Ascending aorta (tissue), 2 donors: Measurements from ENCODE around the gene PGM1. TPM values are rescaled to one million over a fixed set of nuclear protein-coding genes. Genes with fewer than 3 reads are reported as not detected.

Experiments
- DNase-seq, 2 donors: peaks; one replicate each; pipeline ENCODE4 v3.0.0-alpha.2; 2019; ENCODE audit warnings: low spot score in 2 of 2
- H3K27ac ChIP-seq, 2 donors: fragments of 200-600 bp; sonication (generic); one replicate each; pipeline ENCODE4 v1.5.1; 2016 to 2017; ENCODE audit warnings: mild to moderate bottlenecking in 1 of 2
- H3K27me3 ChIP-seq: fragments of 200-600 bp; sonication (generic); one replicate; pipeline ENCODE4 v1.5.1; 2017
- H3K36me3 ChIP-seq, 2 donors: fragments of 200-600 bp; sonication (generic); one replicate each; pipeline ENCODE4 v1.5.1; 2016
- H3K4me1 ChIP-seq, 2 donors: fragments of 200-600 bp; sonication (generic); one replicate each; pipeline ENCODE4 v1.5.1; 2016 to 2017; ENCODE audit warnings: mild to moderate bottlenecking in 1 of 2
- H3K4me3 ChIP-seq, 2 donors: fragments of 200-600 bp; sonication (generic); one replicate each; pipeline ENCODE4 v1.5.1; 2016 to 2017; ENCODE audit warnings: mild to moderate bottlenecking in 1 of 2
- H3K9me3 ChIP-seq, 2 donors: fragments of 200-600 bp; sonication (generic); one replicate each; pipeline ENCODE4 v1.5.1; 2016
- intact Hi-C: fragments of 100-400 bp; cut with DNase I; formaldehyde crosslinking; loops from one replicate; pipeline ENCODE4 v1.15.1; 2023
- total RNA-seq: library from RNA; depleted of rRNA; stranded (reverse); fragments of >200 nt; gene quantifications from one replicate; pipeline ENCODE4 v1.1.0, GENCODE V29; 2016
- TF ChIP-seq, protein P1 (sequence below), 3 experiments: fragments of 200-600 bp in 2 of 3; fragments of 450-650 bp in 1 of 3; sonication (generic) in 2 of 3; IDR thresholded peaks; one replicate each; pipeline ENCODE4 v1.5.1; 2016 to 2019; ENCODE audit warnings: antibody characterized with exemption in 3 of 3, mild to moderate bottlenecking in 1 of 3, moderate library complexity in 1 of 3

Gene PGM1
- total RNA-seq, 1 donor from 2014 or later = 23.7 TPM

DNA sequence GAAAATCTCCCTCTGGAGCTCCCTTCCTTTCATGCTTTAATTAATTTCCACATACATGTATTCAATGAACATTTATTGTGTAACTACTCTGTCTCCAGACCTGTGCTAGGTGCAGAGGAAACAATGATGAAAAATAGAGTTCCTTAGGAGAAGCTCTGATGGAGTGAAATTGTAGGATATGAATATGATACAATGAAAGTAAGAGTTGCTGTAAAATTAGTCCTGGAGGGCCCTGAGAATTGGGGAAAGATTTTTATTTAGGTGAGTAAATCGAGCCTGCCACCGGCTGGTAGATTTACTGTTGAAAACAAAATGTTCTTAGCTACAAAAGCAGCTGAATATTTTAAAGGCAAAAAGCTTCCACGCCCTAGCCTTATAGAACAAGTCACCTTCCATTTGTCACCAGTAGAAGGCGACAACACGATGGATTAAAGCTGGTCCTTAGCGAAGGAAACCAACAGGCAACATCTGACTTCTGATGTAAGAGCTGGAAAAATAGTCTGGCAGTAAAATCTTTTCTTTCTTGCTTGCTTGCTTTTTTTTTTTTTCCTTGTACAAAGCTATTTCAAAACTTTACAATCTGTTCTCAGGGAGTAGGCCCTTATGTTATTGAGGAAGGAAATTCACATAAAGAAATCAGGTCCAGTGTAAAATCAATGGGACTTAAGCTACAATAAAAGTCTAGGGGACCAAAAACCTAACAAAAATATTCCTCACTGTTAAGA, 98.7 kb downstream of the PGM1 start:
- intact Hi-C loops = loop anchor here (1.0 to 5.0 kb wide), 7 partner anchors 75 to 550 kb away; partner anchors contain the start of gene ROR1
- Histone ChIP-seq H3K27ac (peak overlapping the region; percentile 61 to 62), H3K27me3 (no peaks in the 10 kb centered on the region), H3K9me3 (no peaks in the 10 kb centered on the region), H3K4me3 (no peak overlapping the region), H3K4me1 (peaks cover 5 to 12% of the 10 kb centered on the region in 2 donors), H3K36me3 (no peaks in the 10 kb centered on the region)
- DNase-seq = peak in 1 of 2 donors; percentile 86
- TF ChIP-seq, protein P1, sequence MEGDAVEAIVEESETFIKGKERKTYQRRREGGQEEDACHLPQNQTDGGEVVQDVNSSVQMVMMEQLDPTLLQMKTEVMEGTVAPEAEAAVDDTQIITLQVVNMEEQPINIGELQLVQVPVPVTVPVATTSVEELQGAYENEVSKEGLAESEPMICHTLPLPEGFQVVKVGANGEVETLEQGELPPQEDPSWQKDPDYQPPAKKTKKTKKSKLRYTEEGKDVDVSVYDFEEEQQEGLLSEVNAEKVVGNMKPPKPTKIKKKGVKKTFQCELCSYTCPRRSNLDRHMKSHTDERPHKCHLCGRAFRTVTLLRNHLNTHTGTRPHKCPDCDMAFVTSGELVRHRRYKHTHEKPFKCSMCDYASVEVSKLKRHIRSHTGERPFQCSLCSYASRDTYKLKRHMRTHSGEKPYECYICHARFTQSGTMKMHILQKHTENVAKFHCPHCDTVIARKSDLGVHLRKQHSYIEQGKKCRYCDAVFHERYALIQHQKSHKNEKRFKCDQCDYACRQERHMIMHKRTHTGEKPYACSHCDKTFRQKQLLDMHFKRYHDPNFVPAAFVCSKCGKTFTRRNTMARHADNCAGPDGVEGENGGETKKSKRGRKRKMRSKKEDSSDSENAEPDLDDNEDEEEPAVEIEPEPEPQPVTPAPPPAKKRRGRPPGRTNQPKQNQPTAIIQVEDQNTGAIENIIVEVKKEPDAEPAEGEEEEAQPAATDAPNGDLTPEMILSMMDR (IDR thresholded peaks at IDR 0.05) = peak; percentile 82 to 84 (median 82)

DNA sequence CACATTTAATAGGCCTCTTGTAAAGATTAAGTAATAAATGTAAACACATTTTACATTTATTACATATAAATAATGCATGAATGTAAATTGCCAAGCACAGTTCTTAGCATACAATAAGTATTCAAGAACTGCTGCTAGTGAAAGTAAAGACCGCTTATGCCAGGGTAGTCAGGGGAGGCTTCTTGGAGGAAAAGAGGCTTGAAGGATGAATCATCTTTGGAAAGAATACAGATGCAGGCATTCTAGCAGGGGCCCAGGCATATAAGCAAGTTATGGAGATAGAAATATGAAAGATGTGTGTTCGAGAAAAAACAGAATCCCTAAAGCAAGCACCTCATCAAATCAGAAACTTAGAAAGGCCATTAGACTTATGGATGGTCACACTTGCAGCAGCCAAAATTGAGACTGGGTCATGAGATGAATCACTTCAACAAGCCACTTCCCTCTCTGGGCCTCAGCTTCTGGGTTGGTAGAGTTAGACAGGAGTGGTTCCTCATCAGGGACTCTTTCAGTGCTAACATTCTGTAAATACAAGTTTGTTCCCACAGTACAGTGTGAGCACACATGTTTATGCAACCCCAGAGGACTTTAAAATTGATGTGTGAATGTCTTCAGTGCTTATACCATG, 100.8 kb downstream of the PGM1 start:
- Histone ChIP-seq H3K36me3 (no peaks in the 10 kb centered on the region), H3K4me3 (no peak overlapping the region), H3K9me3 (no peaks in the 10 kb centered on the region), H3K4me1 (peaks cover 9 to 22% of the 10 kb centered on the region in 2 donors), H3K27me3 (no peaks in the 10 kb centered on the region), H3K27ac (peak overlapping the region; percentile 30 to 61)
- no peak for DNase-seq
- intact Hi-C loops = loop anchor here (2.0 to 5.0 kb wide), 5 partner anchors 77 to 548 kb away; no protein-coding TSS in a partner anchor
- TF ChIP-seq, protein P1 (IDR thresholded peaks at IDR 0.05) = no peak

DNA sequence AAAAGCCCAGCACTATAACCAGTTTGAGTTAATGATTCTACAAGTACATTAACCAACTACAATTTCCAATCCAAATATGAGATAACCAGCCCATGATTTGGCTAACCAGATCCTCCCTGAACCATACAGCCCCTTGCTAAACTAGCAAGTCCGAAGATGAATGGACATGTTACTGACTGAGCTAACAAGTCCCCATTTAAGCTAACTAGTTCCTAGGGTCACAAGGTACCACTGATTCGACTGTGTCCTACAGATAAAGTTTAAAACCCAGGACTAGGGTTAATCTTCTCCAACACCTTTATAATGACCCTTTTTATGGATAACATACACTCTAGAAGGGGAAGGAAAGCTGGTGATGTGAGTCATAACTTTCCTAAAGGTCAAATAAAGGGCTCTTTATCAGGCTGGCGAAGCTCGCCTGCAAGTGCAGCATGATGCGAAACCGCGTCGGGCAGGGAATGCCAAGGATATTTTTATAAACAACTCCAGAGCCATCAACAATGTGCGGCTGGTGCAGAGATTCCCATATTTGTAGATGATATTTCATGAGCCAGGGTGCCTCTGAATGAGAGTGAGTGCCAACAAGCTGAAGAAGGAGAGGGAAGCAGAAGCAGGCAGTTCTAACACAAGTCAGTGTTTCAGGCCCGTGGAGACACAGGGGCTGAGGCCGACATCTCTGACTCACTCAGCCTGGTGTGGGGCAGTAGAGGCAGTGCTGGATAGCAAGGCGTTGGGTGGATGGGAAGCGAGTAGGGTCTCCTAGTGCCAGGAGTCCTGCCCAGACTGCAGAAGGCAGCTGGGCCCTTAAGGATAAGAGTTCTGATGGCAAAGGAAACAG, 105.0 kb downstream of the PGM1 start:
- no peaks in the 10 kb centered on the region for H3K27me3 ChIP-seq
- H3K4me1 ChIP-seq = peaks cover 4 to 18% of the 10 kb centered on the region in 2 donors
- H3K4me3 ChIP-seq = no peak overlapping the region
- intact Hi-C loops = no loop called here
- TF ChIP-seq, protein P1 (IDR thresholded peaks at IDR 0.05) = no peak
- DNase-seq = peak; percentile 44 to 88
- H3K36me3 ChIP-seq = no peaks in the 10 kb centered on the region
- peak overlapping the region; percentile 77 to 90 for H3K27ac ChIP-seq
- H3K9me3 ChIP-seq = no peaks in the 10 kb centered on the region

DNA sequence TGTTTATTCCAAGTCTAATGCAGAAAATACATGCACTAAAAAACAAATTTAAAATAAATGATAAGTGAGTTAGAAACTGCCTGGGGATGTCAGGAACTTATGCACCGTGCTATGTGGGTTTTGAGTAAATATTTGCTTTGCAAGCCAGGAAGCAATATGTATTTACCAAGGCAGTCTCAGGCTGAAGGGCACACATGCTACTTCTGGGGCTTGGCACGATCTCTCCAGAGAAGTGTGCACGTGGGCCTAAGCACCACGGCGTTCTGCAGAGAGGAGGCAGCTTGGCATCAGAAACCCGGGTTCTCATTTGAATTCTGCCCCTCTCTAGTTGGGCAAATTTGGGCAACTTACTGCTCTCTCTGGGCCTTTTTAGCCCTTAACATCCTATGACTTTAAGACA, 108.0 kb downstream of the PGM1 start:
- TF ChIP-seq, protein P1 (IDR thresholded peaks at IDR 0.05) = no peak
- Histone ChIP-seq H3K27ac (peak overlapping the region in 1 of 2 donors; percentile 90), H3K4me1 (peaks cover 4 to 22% of the 10 kb centered on the region in 2 donors), H3K27me3 (no peaks in the 10 kb centered on the region), H3K9me3 (no peaks in the 10 kb centered on the region), H3K36me3 (no peaks in the 10 kb centered on the region), H3K4me3 (no peak overlapping the region)
- DNase-seq = no peak
- intact Hi-C loops = no loop called here

DNA sequence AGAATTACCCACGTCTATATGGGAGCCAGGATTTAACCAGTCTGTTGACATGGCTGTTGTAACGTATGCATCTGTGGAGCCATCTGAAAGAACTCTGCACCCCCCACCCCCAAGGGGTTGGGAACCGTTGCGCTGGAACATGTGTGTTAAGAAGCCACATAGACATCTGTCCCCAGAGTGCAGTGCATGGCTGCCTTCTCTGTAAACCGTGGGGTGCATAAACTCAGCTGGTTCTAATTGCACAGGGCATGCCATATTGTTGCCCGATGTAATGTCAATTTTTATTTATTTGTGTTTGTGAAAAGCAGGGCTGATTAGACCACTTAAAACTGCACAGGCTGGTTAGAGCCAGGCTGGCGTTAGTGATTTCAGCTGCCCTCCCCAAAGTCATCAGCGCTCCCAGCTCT, 110.5 kb downstream of the PGM1 start:
- intact Hi-C loops = no loop called here
- H3K27ac ChIP-seq = peak overlapping the region in 1 of 2 donors; percentile 31
- no peak for DNase-seq
- no peak overlapping the region for H3K4me3 ChIP-seq
- H3K36me3 ChIP-seq = no peaks in the 10 kb centered on the region
- H3K4me1 ChIP-seq = peaks cover 0 to 16% of the 10 kb centered on the region in 2 donors
- H3K27me3 ChIP-seq = no peaks in the 10 kb centered on the region
- TF ChIP-seq, protein P1 (IDR thresholded peaks at IDR 0.05) = no peak
- no peaks in the 10 kb centered on the region for H3K9me3 ChIP-seq
